ENCODE results near the gene FN3K.
"Not testable (repeated sequence)": the region's sequence is repeated elsewhere in the genome, so short reads cannot be mapped to it uniquely, and the experiment has no call there.

Gene FN3K

GRCh38 chr17:82775001-82775823, 39.8 kb downstream of the FN3K start:
- DNase-seq, result peak; percentile 53

GRCh38 chr17:82776454-82776853, 41.0 kb downstream of the FN3K start:
- no peak for DNase-seq

GRCh38 chr17:82777778-82778375, 42.5 kb downstream of the FN3K start:
- DNase-seq, result not testable (repeated sequence)

- no peak for DNase-seq
These were observed 44.1 kb downstream of the FN3K start for GRCh38 chr17:82779541-82779940.

- DNase-seq, result no peak
These were observed 44.8 kb downstream of the FN3K start for GRCh38 chr17:82780195-82780594.

GRCh38 chr17:82780971-82781893, 45.8 kb downstream of the FN3K start:
- DNase-seq, result no peak

GRCh38 chr17:82781894-82782274, 46.5 kb downstream of the FN3K start:
- peak; percentile 82 for DNase-seq

- no peak for DNase-seq
These were observed 47.3 kb downstream of the FN3K start for GRCh38 chr17:82782657-82783207.

GRCh38 chr17:82783498-82783897, 48.1 kb downstream of the FN3K start:
- no peak for DNase-seq

- not testable (repeated sequence) for DNase-seq
These were observed 50.2 kb downstream of the FN3K start for GRCh38 chr17:82785581-82785980.

GRCh38 chr17:82786427-82786826, 51.0 kb downstream of the FN3K start:
- no peak for DNase-seq

- no peak for DNase-seq
These were observed 51.9 kb downstream of the FN3K start for GRCh38 chr17:82787081-82787848.

GRCh38 chr17:82788206-82789001, 53.0 kb downstream of the FN3K start:
- DNase-seq, result no peak

GRCh38 chr17:82789051-82789592, 53.7 kb downstream of the FN3K start:
- no peak for DNase-seq

- DNase-seq, result no peak
These were observed 54.4 kb downstream of the FN3K start for GRCh38 chr17:82789806-82790205.

- no peak for DNase-seq
These were observed 55.0 kb downstream of the FN3K start for GRCh38 chr17:82790391-82790790.

GRCh38 chr17:82791532-82791931, 56.1 kb downstream of the FN3K start:
- no peak for DNase-seq

- no peak for DNase-seq
These were observed 58.7 kb downstream of the FN3K start for GRCh38 chr17:82793974-82794630.

- DNase-seq, result no peak
These were observed 59.5 kb downstream of the FN3K start for GRCh38 chr17:82794781-82795482.

GRCh38 chr17:82795615-82796014, 60.2 kb downstream of the FN3K start:
- no peak for DNase-seq
